ENCODE data around the gene MUC4. TPM values are rescaled to one million over a fixed set of nuclear protein-coding genes. Genes with fewer than 3 reads are reported as not detected.

The MUC4 gene
- polyA plus RNA-seq, 1 experiment = not detected

DNA sequence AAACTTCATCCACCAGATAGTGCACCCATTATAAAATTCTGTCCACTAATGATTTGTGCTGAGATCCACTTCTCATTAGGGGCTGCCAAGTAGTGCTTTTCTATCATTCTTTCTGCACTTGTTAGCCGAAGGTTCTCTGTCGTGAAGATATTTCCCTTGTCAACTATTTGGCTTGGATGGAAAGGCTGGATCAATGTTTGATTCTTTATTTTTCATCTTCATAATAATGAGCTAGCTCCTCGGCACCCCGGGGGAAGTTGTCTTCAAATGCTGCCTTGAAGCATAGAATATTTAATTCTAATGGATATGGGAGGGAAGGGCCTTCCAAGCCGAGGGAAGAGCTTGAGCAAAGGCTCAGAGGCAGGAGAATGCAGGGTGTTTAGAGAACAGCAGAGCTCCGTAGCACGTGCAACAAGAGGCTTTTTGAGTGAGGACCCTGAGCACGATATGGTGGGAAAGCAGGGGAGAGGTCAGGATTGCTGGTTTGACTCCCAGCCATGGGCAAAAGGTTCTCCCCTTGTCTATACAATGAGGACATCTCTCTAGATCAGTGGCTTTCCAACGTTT is 107.2 kb downstream of the MUC4 start:
- DNase-seq (ENCODE audit: low read depth, low spot score) = no peak
- Histone ChIP-seq H3K27ac (ENCODE audit: low read depth, low read length) (no peak overlapping the region), H3K4me3 (ENCODE audit: low read depth, low read length) (no peak overlapping the region), H3K9me3 (ENCODE audit: control insufficient read depth, insufficient read depth, low read length) (peaks cover 3% of the 10 kb centered on the region; the same call in 1 of the 2 replicates), H3K27me3 (ENCODE audit: control insufficient read depth, insufficient read depth, low read length) (peaks cover 12% of the 10 kb centered on the region)
- ChIA-PET CTCF (interaction anchor here (2.0 kb wide), 1 partner anchor 190 kb away, joined by 6 read pairs; no protein-coding TSS in a partner anchor), POLR2A (no interaction called here)
- TF ChIP-seq CTCF (IDR thresholded peaks at IDR 0.05; ENCODE audit: low read depth, low read length) = no peak

DNA sequence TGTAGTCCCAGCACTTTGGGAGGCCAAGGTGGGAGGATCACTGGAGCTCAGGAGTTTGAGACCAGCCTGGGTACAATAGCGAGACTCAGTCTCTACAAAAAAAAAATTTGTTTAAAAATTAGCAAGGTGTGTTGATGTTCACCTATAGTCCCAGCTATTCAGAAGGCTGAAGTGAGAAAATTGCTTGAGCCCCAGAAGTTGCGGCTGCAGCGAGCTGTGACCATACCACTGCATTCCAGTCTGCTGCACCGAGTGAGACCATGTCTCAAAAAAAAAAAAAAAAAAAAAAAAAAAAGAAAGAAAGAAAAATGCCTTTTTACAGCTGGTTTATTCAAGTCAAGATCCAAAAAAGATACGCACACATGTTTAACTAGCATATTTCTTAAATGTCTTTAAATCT is 108.0 kb downstream of the MUC4 start:
- peaks cover 3% of the 10 kb centered on the region; the same call in 1 of the 2 replicates for H3K9me3 ChIP-seq (ENCODE audit: control insufficient read depth, insufficient read depth, low read length)
- CTCF ChIA-PET = interaction anchor here (0.7 to 2.0 kb wide), 2 partner anchors 35 to 191 kb away, joined by 6 to 7 read pairs; no protein-coding TSS in a partner anchor

GRCh38 chr3:195701042-195701915 is 110.5 kb downstream of the MUC4 start:
- peaks cover 3% of the 10 kb centered on the region; the same call in 1 of the 2 replicates for H3K9me3 ChIP-seq (ENCODE audit: control insufficient read depth, insufficient read depth, low read length)
- no peak for TF ChIP-seq CTCF (IDR thresholded peaks at IDR 0.05; ENCODE audit: low read depth, low read length)
- H3K27ac ChIP-seq (ENCODE audit: low read depth, low read length) = no peak overlapping the region
- no peak for DNase-seq (ENCODE audit: low read depth, low spot score)
- POLR2A ChIA-PET = no interaction called here
- H3K27me3 ChIP-seq (ENCODE audit: control insufficient read depth, insufficient read depth, low read length) = peaks cover 8% of the 10 kb centered on the region
- CTCF ChIA-PET = interaction anchor here (1.1 kb wide), 1 partner anchor 161 kb away, joined by 7 read pairs; no protein-coding TSS in a partner anchor
- no peak overlapping the region for H3K4me3 ChIP-seq (ENCODE audit: low read depth, low read length)

More for the DNA sequence above, 108.0 kb downstream of the MUC4 start:
- no peak for DNase-seq (ENCODE audit: low read depth, low spot score)
- Histone ChIP-seq H3K4me3 (ENCODE audit: low read depth, low read length) (no peak overlapping the region), H3K27ac (ENCODE audit: low read depth, low read length) (no peak overlapping the region), H3K27me3 (ENCODE audit: control insufficient read depth, insufficient read depth, low read length) (peaks cover 12% of the 10 kb centered on the region)
- no peak for TF ChIP-seq CTCF (IDR thresholded peaks at IDR 0.05; ENCODE audit: low read depth, low read length)
- POLR2A ChIA-PET = no interaction called here

DNA sequence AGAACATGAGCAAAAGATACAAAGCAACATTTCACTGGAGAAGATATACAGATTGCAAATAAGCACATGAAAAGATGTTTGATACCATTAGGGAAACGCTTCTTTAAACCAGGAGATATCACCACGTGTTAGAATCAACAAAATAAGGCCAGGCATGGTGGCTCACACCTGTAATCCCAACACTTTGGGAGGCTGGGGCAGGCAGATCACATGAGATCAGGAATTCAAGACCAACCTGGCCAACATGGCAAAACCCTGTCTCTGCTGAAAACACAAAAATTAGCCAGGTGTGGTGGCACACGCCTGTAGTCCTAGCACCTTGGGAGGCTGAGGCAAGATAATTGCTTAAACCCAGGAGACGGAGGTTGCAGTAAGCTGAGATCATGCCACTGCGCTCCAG is 111.4 kb downstream of the MUC4 start:
- no peak for DNase-seq (ENCODE audit: low read depth, low spot score)
- TF ChIP-seq CTCF (IDR thresholded peaks at IDR 0.05; ENCODE audit: low read depth, low read length) = no peak
- Histone ChIP-seq H3K27ac (ENCODE audit: low read depth, low read length) (no peak overlapping the region), H3K9me3 (ENCODE audit: control insufficient read depth, insufficient read depth, low read length) (no peaks in the 10 kb centered on the region), H3K27me3 (ENCODE audit: control insufficient read depth, insufficient read depth, low read length) (peaks cover 2% of the 10 kb centered on the region), H3K4me3 (ENCODE audit: low read depth, low read length) (no peak overlapping the region)
- ChIA-PET CTCF (no interaction called here), POLR2A (no interaction called here)

- Histone ChIP-seq H3K27me3 (ENCODE audit: control insufficient read depth, insufficient read depth, low read length) (no peaks in the 10 kb centered on the region), H3K27ac (ENCODE audit: low read depth, low read length) (no peak overlapping the region), H3K9me3 (ENCODE audit: control insufficient read depth, insufficient read depth, low read length) (no peaks in the 10 kb centered on the region), H3K4me3 (ENCODE audit: low read depth, low read length) (no peak overlapping the region)
- POLR2A ChIA-PET = no interaction called here
- no peak for DNase-seq (ENCODE audit: low read depth, low spot score)
- no peak for TF ChIP-seq CTCF (IDR thresholded peaks at IDR 0.05; ENCODE audit: low read depth, low read length)
- CTCF ChIA-PET = interaction anchor here (0.7 kb wide), 1 partner anchor 151 kb away, joined by 3 read pairs; no protein-coding TSS in a partner anchor
Observed at GRCh38 chr3:195699860-195700259, 111.9 kb downstream of the MUC4 start.
